GM19099 (cell line): ENCODE measurements around the gene PGLYRP4.

Experiments used
- POLR2A ChIP-seq: IDR thresholded peaks from 3 replicates; pipeline ENCODE4 v1.6.1; 2011; ENCODE audit warnings: low read depth; ENCODE audit not compliant: insufficient read length; ENCODE audit errors: extremely low read depth

PGLYRP4 gene

DNA sequence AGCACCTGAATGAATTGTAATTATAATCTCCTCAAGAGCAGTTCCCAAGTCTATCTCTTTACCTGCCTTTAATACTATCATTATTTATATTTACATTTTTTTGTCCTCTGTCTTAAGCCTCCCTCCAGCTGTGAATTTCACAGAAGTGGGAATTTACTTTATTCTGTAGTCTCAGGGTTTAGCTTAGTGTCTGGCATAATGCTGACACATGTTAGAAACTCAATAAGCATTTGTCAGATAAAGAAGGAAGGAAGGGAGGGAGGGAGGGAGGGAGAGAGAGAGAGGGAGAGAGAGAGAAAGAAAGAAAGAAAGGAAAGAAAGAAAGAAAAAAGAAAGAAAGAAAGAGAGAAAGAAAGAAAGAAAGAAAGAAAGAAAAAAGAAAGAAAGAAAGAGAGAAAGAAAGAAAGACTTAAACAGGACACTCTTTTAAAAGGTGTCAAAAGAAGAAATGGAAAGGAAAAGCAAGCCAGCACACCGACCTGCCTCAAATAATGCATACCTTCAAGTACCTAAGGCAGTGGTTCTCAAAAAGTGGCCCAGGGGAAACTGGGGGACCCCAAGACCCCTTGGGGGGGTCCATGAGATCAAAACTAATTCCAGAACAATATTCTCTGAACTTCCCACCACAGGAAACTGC, 1.8 kb upstream of the PGLYRP4 start:
- no peak for TF ChIP-seq POLR2A

GRCh38 chr1:153349363-153350320, 1.0 kb upstream of the PGLYRP4 start:
- TF ChIP-seq POLR2A = no peak

- TF ChIP-seq POLR2A = no peak
Measured at GRCh38 chr1:153347856-153348255, 785 bp downstream of the PGLYRP4 start.

DNA sequence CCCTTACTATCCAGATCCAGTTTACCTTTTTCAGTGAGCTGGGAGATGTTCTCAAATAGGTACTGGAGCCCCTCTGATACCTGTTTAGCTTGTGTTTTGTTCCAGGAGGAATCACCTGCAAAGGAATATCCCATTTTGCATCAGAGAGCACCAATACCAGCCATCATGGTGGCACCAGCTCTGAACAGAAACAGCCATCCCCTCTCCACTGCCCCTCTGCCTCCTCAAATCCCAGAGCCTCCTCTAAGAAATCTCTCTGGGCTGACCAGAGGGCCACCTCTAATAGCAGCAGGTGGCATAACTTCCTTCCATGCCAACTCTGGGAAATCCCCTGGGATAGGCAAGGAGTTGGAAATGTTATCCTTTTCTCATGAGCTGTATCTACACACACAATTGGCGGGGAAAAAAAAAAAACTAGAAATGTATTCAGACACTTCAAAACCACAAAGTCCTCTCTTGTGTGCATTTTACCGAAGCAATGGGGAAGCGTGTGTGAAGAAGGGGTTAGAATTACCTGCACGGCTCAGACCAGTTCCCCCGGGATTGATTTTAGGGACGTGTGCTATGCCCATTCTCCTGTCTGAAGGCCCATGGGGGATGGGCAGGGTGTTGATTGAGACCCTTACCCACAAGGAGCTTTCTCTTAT, 2.4 kb downstream of the PGLYRP4 start:
- TF ChIP-seq POLR2A = no peak

DNA sequence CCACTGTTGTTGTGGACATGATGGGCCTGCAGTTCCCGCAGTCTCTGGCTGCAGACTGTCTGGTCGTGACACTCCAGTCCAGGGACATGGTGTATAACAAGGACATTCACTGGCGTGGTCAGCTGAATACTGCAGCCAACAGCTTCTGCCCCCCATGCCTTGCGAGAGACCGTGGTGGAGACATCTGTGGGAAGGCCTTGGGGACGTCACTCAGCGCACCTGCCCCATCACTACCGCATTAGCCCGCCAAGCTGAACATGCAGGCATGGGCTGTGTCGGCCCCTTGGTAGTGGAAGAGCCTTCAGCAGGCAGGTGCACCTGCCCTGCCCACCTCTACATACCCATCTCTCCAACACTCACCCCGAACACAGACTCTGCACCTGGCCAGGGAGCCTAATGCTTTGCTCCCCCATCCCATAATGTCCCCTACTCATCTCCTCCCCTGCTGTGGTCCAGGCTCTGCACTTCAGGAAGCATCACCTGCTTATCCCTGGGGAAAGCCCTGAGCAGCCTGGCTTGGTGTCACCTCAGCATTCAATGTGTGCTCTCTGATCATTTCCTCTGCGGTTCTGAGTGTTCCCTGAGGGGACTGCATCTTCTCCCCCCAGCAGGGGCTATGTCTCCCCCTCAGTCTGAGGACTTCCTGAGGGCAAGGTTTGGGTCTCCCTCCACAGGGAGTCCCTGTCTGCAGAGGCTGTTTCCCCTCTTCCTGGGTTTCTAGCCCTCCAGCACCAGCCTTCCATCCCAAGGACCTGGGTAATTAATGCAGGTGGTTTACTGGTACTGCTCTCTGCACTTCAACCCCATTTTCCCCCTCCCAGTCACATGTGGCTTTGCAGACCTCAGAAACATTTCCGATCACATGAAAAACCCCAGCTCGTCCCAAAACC, 3.2 kb downstream of the PGLYRP4 start:
- TF ChIP-seq POLR2A = no peak

GRCh38 chr1:153344718-153345025, 4.0 kb downstream of the PGLYRP4 start:
- no peak for TF ChIP-seq POLR2A

GRCh38 chr1:153343811-153344717, 4.6 kb downstream of the PGLYRP4 start:
- peak; percentile 50 for TF ChIP-seq POLR2A

GRCh38 chr1:153343040-153343681, 5.5 kb downstream of the PGLYRP4 start:
- no peak for TF ChIP-seq POLR2A

DNA sequence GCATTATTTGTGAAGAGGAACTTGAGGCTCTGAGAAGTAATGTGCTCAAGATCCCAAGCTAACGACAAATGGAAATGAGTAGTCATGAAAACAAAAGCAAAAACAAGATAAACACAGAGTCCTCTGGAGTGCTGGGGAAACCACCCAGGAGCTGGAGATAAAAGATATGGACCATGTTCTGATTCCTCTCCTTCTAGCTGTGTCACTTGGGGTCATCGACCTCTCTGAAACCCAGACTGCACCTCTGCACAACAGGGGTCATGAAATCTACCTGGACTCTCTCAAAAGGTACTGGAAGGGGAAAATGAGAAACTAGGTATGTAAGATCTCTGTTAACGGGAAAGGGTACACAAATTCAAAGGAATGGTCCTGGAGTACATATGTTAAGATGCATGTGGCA, 6.5 kb downstream of the PGLYRP4 start:
- no peak for TF ChIP-seq POLR2A

GRCh38 chr1:153341431-153341934, 7.2 kb downstream of the PGLYRP4 start:
- no peak for TF ChIP-seq POLR2A

DNA sequence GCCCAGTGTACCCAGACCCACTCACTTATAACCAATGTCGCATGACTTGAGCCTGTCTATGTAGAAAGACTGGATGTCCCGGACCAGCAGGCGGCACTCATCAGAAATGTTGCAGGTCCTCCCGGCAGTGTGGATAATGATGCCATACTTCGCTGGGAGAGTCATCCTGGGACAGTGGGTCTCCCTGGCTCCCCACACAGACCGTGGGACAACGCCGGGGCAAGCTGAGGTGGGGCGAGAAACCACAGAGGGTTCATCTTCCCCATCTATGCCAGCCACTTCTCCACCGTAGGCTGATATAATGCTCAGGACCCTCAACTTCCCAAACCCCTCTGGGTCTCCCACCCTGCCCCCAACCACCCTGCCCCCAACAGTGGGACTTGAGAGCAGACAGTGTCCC, 8.3 kb downstream of the PGLYRP4 start:
- TF ChIP-seq POLR2A = no peak

DNA sequence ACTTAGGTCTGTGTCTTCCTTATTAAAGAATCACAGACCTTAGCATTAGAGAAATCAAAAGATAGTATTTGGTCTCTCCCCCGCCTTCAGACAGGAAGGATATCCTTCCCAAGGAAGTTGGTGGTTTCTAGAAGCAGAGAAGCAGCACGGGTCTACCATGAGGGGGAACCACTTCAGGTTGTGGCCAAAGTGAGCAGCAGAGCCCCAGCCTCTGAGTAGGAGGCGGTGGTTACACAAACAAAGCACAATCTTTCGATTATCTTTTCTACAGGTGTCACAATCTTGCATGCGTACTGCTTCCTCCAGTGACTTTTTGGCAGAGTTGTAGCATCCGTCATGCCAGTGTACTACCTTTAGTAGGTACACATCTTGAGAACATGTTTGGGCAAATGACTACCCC, 8.8 kb downstream of the PGLYRP4 start:
- no peak for TF ChIP-seq POLR2A
